Activated T-cell treated with anti-CD3 and anti-CD28 coated beads for 4 hours (primary cell): ENCODE results near the gene ARHGAP1.

Experiments
- DNase-seq: peaks from one replicate; pipeline ENCODE4 v3.0.0-alpha.2; 2020

The ARHGAP1 gene

DNA sequence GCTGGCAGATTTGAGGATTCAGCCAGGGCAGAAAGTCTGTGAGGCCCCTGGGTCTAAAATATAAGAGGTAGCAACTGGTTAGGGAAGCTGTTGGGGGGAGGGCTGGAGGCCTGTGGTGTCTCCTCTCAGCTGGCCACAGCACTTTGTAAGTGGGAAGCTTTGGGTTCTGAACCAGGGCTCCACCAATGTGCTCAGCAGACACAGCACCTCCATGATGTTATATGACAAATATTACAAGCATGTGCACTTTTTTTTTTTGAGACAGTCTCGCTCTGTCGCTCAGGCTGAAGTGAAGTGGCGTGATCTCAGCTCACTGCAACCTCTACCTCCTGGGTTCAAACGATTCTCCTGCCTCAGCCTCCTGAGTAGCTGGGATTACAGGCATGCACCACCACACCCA is 8.0 kb downstream of the ARHGAP1 start:
- DNase-seq: no peak

DNA sequence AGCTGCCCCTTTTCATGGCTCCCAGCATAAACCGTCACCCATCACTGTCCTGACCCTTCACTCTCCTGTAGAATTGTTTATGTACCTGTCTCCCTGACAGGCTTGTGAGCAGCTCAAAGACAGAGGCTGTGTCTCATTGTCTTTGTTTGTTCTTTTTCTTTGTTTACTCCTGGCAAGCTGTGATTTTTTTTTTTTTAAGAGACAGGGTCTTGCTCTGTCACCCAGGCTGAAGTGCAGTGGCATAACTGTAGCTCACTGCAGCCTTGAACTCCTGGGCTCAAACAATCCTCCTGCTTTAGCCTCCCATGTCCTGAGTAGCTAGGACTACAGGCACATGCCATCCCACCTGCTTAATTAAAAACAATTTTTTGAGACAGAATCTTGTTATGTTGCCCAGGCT is 9.7 kb downstream of the ARHGAP1 start:
- DNase-seq: no peak

GRCh38 chr11:46686886-46687795 is 13.3 kb downstream of the ARHGAP1 start:
- no peak for DNase-seq

GRCh38 chr11:46684367-46684766 is 16.1 kb downstream of the ARHGAP1 start:
- DNase-seq: no peak

- no peak for DNase-seq
These were observed 17.4 kb downstream of the ARHGAP1 start for GRCh38 chr11:46682773-46683752.

DNA sequence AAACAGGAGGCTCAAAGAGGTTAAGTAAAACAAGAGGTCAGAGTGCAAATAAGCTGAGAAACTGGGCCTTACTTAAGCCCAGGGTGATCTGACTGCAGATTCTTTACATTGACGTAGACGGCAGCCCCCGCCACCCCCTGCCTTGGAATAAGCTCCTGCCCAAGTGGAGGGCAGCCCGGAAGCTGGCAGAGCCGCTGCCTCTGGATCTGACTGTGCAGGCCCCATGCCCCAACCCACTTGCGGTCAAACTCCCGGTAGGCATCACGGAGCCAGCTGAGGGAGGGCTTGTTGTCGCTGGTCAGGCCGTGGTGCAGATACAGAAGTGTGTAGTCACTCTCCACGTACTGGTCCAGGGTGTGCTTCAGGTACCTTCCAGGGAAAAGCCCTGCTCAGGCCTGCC is 18.6 kb downstream of the ARHGAP1 start:
- no peak for DNase-seq

- DNase-seq: no peak
These were observed 19.6 kb downstream of the ARHGAP1 start for GRCh38 chr11:46680815-46681214.

GRCh38 chr11:46680164-46680760 is 20.2 kb downstream of the ARHGAP1 start:
- DNase-seq: no peak

GRCh38 chr11:46679241-46680163 is 20.9 kb downstream of the ARHGAP1 start:
- DNase-seq: no peak

DNA sequence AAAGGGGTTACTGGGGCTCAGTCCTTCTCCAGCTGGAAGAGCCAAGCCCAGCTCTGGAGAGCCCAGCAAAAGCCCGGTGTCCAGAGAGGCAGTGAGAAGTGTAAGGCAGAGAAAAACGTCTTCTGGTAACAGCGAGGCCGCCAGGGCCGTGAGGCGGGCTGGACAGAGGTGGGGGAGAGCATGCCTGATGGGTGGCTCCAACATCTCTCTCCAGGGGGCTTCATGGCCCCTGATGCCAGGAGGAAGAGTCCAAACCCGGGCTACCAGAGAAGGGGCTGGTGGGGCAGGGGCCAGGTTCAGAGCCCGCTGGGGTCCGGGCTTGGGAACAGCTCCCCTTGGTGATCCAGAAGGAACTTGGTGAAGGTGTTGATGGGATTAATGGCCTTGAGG is 21.7 kb downstream of the ARHGAP1 start:
- no peak for DNase-seq

- DNase-seq: no peak
These were observed 22.3 kb downstream of the ARHGAP1 start for GRCh38 chr11:46677991-46678740.

DNA sequence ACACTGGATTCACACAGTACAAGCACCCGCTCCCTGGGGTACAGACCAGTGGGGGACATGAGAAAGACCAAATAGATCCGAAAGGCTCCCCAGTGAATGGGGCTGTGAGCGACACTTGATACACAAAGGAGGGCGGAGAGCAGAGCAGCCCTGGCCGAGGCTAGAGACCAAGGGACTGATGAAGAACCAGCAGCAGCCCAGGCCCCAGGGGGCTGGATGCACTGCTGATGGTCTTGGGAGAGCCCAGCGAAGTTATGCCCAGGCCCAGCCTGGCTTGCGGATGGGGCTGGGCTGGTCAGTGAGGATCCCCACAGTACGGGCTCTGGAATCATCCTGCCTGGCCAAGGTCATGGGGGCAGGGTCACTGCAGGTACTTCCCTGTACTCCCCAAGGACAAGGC is 23.2 kb downstream of the ARHGAP1 start:
- no peak for DNase-seq

DNA sequence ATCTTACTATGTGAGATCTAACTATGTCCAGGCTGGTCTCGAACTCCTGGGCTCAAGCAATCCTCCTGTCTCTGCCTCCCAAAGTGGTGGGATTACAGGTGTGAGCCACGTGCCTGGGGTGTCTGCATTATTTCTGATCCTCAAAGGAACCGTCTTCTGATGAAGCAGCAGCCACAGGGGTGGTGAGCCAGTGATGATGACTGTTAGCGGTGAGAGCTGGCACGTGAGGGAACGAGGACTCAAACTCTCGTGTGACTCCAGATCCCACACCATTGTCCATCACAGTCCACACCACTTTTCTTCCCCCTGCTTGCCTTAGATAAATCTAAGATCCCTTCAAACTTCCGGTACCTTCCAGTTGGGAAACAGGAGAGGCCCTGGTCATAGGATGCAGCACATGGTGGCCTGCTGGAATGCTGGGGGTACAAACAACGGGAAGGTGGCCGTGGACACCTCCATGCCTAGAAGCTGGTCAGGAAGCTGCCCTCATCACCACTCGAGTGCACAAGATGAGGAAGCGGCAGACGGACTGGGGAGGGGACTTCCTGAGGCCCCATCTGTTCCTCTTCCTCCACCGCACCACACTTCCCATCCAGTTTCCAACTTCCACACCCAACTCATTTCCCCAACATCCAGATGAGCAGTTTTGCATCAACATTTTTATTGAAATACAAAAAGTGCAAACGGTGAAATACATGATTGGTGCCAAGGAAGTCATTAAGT is 23.8 kb downstream of the ARHGAP1 start:
- no peak for DNase-seq

GRCh38 chr11:46675949-46676348 is 24.5 kb downstream of the ARHGAP1 start:
- no peak for DNase-seq

DNA sequence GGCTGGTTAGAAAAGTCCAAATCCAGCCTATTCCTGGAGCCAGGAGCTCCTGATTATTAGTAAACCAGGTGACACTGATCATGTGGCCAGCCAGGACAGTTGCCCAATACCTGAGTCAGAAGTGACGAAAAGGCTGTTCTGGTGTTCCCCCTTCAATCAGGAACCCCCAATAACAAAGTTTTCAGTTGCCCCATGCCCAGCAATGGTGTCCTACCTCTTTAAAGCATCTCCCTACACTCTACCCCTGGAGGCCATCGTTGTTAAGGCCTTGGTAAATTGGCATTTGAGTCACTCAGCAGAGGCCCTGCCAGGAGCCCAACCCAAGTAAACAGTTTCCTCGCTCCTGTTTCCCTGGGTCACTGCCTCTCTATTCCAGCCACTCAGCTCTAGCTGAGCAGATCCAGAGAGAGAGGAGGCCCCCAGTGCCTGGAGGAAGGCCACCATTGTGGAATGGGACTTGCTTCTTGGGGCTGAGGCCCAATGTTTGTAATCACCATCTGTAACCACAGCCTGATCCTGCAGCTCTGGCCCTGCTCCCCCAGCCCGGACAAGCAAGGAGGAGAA is 25.0 kb downstream of the ARHGAP1 start:
- DNase-seq: no peak

GRCh38 chr11:46674463-46675287 is 25.7 kb downstream of the ARHGAP1 start:
- DNase-seq: no peak

DNA sequence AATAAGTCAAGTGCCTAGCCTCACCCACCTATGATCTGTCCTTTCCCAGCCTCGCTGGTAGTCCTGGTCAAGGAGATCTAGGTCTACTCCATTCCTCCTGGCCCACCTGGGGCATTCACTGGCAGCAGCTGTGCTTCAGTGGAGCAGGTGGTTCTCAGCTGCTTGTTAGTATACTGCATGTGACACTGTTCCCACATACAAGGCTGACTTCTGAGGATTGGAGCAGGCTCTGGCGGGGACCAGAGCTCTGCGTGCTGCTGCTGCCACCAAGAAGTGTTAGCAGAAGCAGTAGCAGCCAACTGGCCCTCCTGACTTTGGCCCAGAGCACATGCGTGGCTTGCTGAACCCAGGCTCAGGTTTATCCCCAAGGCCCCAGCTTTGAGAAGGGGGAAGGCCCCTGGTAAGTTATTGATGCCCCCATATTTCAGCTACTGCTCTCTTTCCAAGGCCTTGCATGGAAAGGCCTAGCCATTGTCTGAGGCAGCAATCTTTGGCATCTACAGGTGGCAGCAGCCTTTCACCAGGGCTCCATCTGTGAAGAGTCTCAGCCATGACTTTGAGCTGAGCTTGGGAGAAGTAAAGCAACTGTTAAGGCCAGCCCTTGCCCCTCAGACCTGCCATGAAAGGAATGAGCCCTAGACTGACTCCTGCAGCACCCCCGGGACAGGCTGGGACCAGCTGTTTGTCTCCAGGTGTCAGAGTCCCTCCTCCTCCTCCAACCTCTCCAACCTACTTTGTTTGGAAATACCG is 26.5 kb downstream of the ARHGAP1 start:
- DNase-seq: no peak

DNA sequence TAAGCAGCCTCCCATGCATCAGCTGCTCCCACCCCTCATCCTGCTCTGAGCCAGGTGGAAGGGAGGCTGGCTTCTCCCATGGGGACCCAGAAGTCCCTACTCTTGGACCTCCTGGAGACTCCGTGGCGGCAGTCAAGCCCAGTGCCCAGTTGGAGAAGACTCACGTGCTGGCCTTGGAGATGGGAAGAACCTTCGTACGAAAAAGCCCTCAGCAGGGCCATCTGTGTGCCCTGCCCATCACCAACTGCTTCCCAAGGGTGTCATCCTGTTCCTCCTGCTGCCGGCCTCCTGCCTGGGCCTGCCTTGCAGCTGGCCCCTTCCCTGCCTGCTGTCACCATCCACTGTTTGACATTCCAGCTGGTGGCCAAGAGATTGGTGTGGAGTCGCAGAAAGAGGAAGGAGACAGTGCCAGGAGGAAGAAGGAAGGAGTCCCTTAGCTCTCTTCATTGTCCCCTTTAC is 28.0 kb downstream of the ARHGAP1 start:
- no peak for DNase-seq

- no peak for DNase-seq
These were observed 28.5 kb downstream of the ARHGAP1 start for GRCh38 chr11:46671958-46672315.
